H9 (cell line): ENCODE results near the gene RBM7. TPM values are rescaled to one million over a fixed set of nuclear protein-coding genes. Genes with fewer than 3 reads are reported as not detected.
A peak's percentile ranks its signal among the peaks of the same experiment; 100 is the strongest.

Experiments
- DNase-seq: peaks from one replicate; pipeline ENCODE4 v3.0.0-alpha.2; 2017
- H2AFZ ChIP-seq: one replicate; pipeline ENCODE4 v1.6.1; 2013; ENCODE audit warnings: mild to moderate bottlenecking, low read length, control low read depth, moderate library complexity
- H2AK5ac ChIP-seq: 2 replicates; pipeline ENCODE4 v1.6.1; 2013; ENCODE audit warnings: low read length, control low read depth, mixed read lengths; ENCODE audit not compliant: insufficient read length
- H2BK120ac ChIP-seq: one replicate; pipeline ENCODE4 v1.6.1; 2013; ENCODE audit warnings: low read depth, mild to moderate bottlenecking, low read length, control low read depth, inconsistent platforms; ENCODE audit not compliant: poor library complexity, severe bottlenecking
- H2BK12ac ChIP-seq: 2 replicates; pipeline ENCODE4 v1.6.1; 2013; ENCODE audit warnings: low read length, control low read depth, mixed read lengths, low read depth; ENCODE audit not compliant: insufficient read length
- H2BK15ac ChIP-seq: 2 replicates; pipeline ENCODE4 v1.6.1; 2013; ENCODE audit warnings: low read depth, low read length, control low read depth
- H2BK20ac ChIP-seq: one replicate; pipeline ENCODE4 v1.6.1; 2013; ENCODE audit warnings: low read depth, mild to moderate bottlenecking, low read length, control low read depth, inconsistent platforms; ENCODE audit not compliant: poor library complexity, severe bottlenecking
- H2BK5ac ChIP-seq: 2 replicates; pipeline ENCODE4 v1.6.1; 2013; ENCODE audit warnings: low read length, control low read depth, mixed read lengths; ENCODE audit not compliant: insufficient read length
- H3K14ac ChIP-seq: 2 replicates; pipeline ENCODE4 v1.6.1; 2013; ENCODE audit warnings: low read length, control low read depth; ENCODE audit not compliant: insufficient read depth
- H3K18ac ChIP-seq: 2 replicates; pipeline ENCODE4 v1.6.1; 2013; ENCODE audit warnings: low read depth, mild to moderate bottlenecking, mixed read lengths, low read length, control low read depth; ENCODE audit not compliant: insufficient read length
- H3K23ac ChIP-seq: 2 replicates; pipeline ENCODE4 v1.6.1; 2013; ENCODE audit warnings: low read length, control low read depth, mixed read lengths, low read depth; ENCODE audit not compliant: insufficient read length
- H3K23me2 ChIP-seq: 2 replicates; pipeline ENCODE4 v1.6.1; 2013; ENCODE audit warnings: low read depth, mild to moderate bottlenecking, mixed read lengths, low read length, control low read depth; ENCODE audit not compliant: insufficient read length, poor library complexity, severe bottlenecking
- H3K27ac ChIP-seq: 2 replicates; pipeline ENCODE4 v1.5.1; 2013; ENCODE audit warnings: low read length, control low read depth, mixed read lengths, low read depth; ENCODE audit not compliant: insufficient read length
- H3K27me3 ChIP-seq: 2 replicates; pipeline ENCODE4 v1.6.1; 2013; ENCODE audit warnings: low read length, control low read depth, inconsistent platforms; ENCODE audit not compliant: insufficient read depth
- H3K4ac ChIP-seq: 2 replicates; pipeline ENCODE4 v1.6.1; 2013; ENCODE audit warnings: low read depth, mild to moderate bottlenecking, control low read depth, inconsistent platforms, low read length, moderate library complexity
- H3K4me1 ChIP-seq: 2 replicates; pipeline ENCODE4 v1.6.1; 2013; ENCODE audit warnings: low read length, control low read depth, inconsistent platforms; ENCODE audit not compliant: insufficient read depth
- H3K4me2 ChIP-seq: 2 replicates; pipeline ENCODE4 v1.6.1; 2013; ENCODE audit warnings: low read length, control low read depth, mixed read lengths; ENCODE audit not compliant: insufficient read length, insufficient read depth
- H3K56ac ChIP-seq: 2 replicates; pipeline ENCODE4 v1.6.1; 2013; ENCODE audit warnings: low read depth, mild to moderate bottlenecking, mixed read lengths, low read length, control low read depth; ENCODE audit not compliant: insufficient read length
- H3K79me1 ChIP-seq: 2 replicates; pipeline ENCODE4 v1.6.1; 2013; ENCODE audit warnings: low read depth, mild to moderate bottlenecking, moderate library complexity, low read length, control low read depth, inconsistent platforms; ENCODE audit not compliant: insufficient read depth, poor library complexity, severe bottlenecking
- H3K79me2 ChIP-seq: 2 replicates; pipeline ENCODE4 v1.6.1; 2013; ENCODE audit warnings: low read length, control low read depth, inconsistent platforms; ENCODE audit not compliant: insufficient read depth
- H3K9ac ChIP-seq: 2 replicates; pipeline ENCODE4 v1.6.1; 2013; ENCODE audit warnings: low read length, control low read depth, mixed read lengths; ENCODE audit not compliant: insufficient read length; ENCODE audit errors: extremely low read depth
- H3K9me3 ChIP-seq: one replicate; pipeline ENCODE4 v1.6.1; 2013; ENCODE audit warnings: low read depth, low read length, inconsistent platforms; ENCODE audit not compliant: control insufficient read depth
- H3T11ph ChIP-seq: one replicate; pipeline ENCODE4 v1.6.1; 2013; ENCODE audit warnings: mild to moderate bottlenecking, low read length, control low read depth, inconsistent platforms
- H4K20me1 ChIP-seq: one replicate; pipeline ENCODE4 v1.6.1; 2013; ENCODE audit not compliant: control insufficient read depth, insufficient read length, insufficient read depth
- H4K5ac ChIP-seq: 2 replicates; pipeline ENCODE4 v1.6.1; 2013; ENCODE audit warnings: low read depth, mild to moderate bottlenecking, mixed read lengths, low read length, control low read depth; ENCODE audit not compliant: insufficient read length
- H4K8ac ChIP-seq: replicated peaks from 2 replicates; pipeline ENCODE4 v1.6.1; 2013; ENCODE audit warnings: low read length, control low read depth, mixed read lengths, low read depth; ENCODE audit not compliant: insufficient read length
- H4K91ac ChIP-seq: 2 replicates; pipeline ENCODE4 v1.6.1; 2013; ENCODE audit warnings: low read depth, mild to moderate bottlenecking, moderate library complexity, mixed read lengths, low read length, control low read depth; ENCODE audit not compliant: insufficient read length
- H3K27ac Mint-ChIP-seq, 3 experiments: 2 replicates in 2 of 3; 3 replicates in 1 of 3; pipeline ENCODE4 v1.8.0; 2020 to 2021; ENCODE audit warnings: mixed read lengths in 3 of 3, mild to moderate bottlenecking in 1 of 3, moderate library complexity in 1 of 3
- H3K27me3 Mint-ChIP-seq: 2 replicates; pipeline ENCODE4 v1.8.0; 2021; ENCODE audit warnings: low read depth, mild to moderate bottlenecking, moderate library complexity, mixed read lengths
- H3K36me3 Mint-ChIP-seq, 3 experiments: 2 replicates in 2 of 3; 3 replicates in 1 of 3; pipeline ENCODE4 v1.8.0; 2020 to 2021; ENCODE audit warnings: low read depth in 3 of 3, mixed read lengths in 3 of 3; ENCODE audit not compliant: insufficient read depth in 1 of 3
- H3K4me1 Mint-ChIP-seq, 2 experiments: 2 replicates each; pipeline ENCODE4 v1.8.0; 2020; ENCODE audit warnings: mixed read lengths in 2 of 2
- H3K4me3 Mint-ChIP-seq, 2 experiments: 2 replicates in 1 of 2; 3 replicates in 1 of 2; pipeline ENCODE4 v1.8.0; 2020 to 2021; ENCODE audit warnings: mild to moderate bottlenecking in 2 of 2, mixed read lengths in 2 of 2, moderate library complexity in 1 of 2
- H3K9me3 Mint-ChIP-seq, 2 experiments: 2 replicates in 1 of 2; 3 replicates in 1 of 2; pipeline ENCODE4 v1.8.0; 2020; ENCODE audit warnings: mild to moderate bottlenecking in 2 of 2, mixed read lengths in 2 of 2, moderate library complexity in 1 of 2
- CTCF ChIP-seq: fragments of 200-600 bp; sonication (generic); conservative IDR thresholded peaks from 3 replicates; pipeline ENCODE4 v1.8.0; 2021; ENCODE audit warnings: antibody characterized with exemption, mild to moderate bottlenecking
- WGBS: extraction: QIAGEN DNeasy Blood & Tissue Kit; methylation state at CpG from one replicate; pipeline ENCODE4 v1.1.7; 2013; ENCODE audit warnings: missing lambda C conversion rate, low lambda C conversion rate, mixed read lengths; ENCODE audit not compliant: insufficient read length; ENCODE audit errors: extremely low coverage; 5-methylcytosine and 5-hydroxymethylcytosine counted together
- total RNA-seq: library from RNA; stranded (reverse); gene quantifications from 2 replicates; pipeline ENCODE4 v1.2.1, GENCODE V29; 2021

RBM7 gene
- total RNA-seq, 1 experiment from 2014 or later: 56.4 TPM

DNA sequence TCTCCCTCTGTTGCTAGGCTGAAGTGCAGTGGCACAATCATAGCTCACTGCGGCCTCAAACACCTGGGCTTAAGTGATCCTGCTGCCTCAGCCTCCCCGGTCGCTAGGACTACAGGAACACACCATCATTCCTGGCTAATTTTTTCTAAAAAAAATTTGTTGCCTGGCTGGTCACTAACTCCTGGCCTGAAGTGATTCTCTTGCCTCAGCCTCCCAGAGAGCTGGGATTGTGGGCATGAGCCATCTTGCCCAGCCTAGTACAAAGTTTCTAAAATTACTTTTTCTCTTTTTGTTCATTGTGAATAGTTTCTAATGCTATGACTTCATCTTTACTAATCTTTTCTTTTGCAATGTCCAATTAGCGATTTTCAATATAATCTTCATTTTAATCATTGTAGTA is 12.5 kb downstream of the RBM7 start:
- Histone ChIP-seq H2BK120ac (peak overlapping the region; percentile 6), H3K14ac (no peak overlapping the region), H4K5ac (no peak overlapping the region), H3K56ac (no peak overlapping the region), H3K23ac (no peak overlapping the region), H2BK5ac (no peak overlapping the region), H2BK15ac (no peak overlapping the region), H3K4ac (no peak overlapping the region), H2BK20ac (peak overlapping the region; percentile 75), H3K4me1 (peaks cover 2% of the 10 kb centered on the region; the same call in 1 of the 2 replicates), H3K79me1 (no peaks in the 10 kb centered on the region), H3K27ac (no peak overlapping the region), H2BK12ac (no peak overlapping the region), H2AFZ (no peak overlapping the region), H3K27me3 (no peaks in the 10 kb centered on the region), H3K79me2 (no peaks in the 10 kb centered on the region), H2AK5ac (no peak overlapping the region), H3K9ac (no peak overlapping the region), H3K23me2 (no peaks in the 10 kb centered on the region), H3K18ac (no peak overlapping the region), H3K9me3 (no peaks in the 10 kb centered on the region), H3K4me2 (no peak overlapping the region), H4K20me1 (no peaks in the 10 kb centered on the region), H4K8ac (no peak overlapping the region), H3T11ph (no peak overlapping the region), H4K91ac (no peak overlapping the region)
- no CpG with 5 or more reads among the region's 4 CpGs for WGBS
- Mint-ChIP-seq H3K27me3 (no peaks in the 10 kb centered on the region), H3K4me3 (no peak overlapping the region), H3K9me3 (no peaks in the 10 kb centered on the region), H3K27ac (no peak overlapping the region), H3K4me1 (peaks cover 8 to 10% of the 10 kb centered on the region in 2 experiments), H3K36me3 (peaks cover 11 to 42% (median 39%) of the 10 kb centered on the region in 3 experiments)
- no peak for DNase-seq
- TF ChIP-seq CTCF: no peak
